ENCODE results near the gene GPR45. TPM values are rescaled to one million over a fixed set of nuclear protein-coding genes. Genes with fewer than 3 reads are reported as not detected.
"Not testable (repeated sequence)": the region's sequence is repeated elsewhere in the genome, so short reads cannot be mapped to it uniquely, and the experiment has no call there.

Gene GPR45
- total RNA-seq, 1 experiment from 2014 or later, result not detected

- H3K9me3 ChIP-seq (ENCODE audit: low read length), result no peaks in the 10 kb centered on the region
- no peak for DNase-seq
- H3K4me3 ChIP-seq (ENCODE audit: low read length), result no peak overlapping the region
- no peaks in the 10 kb centered on the region for H3K79me2 ChIP-seq (ENCODE audit: low read length)
- H3K27me3 ChIP-seq (ENCODE audit: low read length), result no peaks in the 10 kb centered on the region
- H3K36me3 ChIP-seq (ENCODE audit: insufficient read depth, low read length), result no peaks in the 10 kb centered on the region; the same call in 1 of the 2 replicates
- peaks cover 5% of the 10 kb centered on the region; the same call in 1 of the 2 replicates for H4K20me1 ChIP-seq (ENCODE audit: insufficient read depth, low read depth, low read length)
- H3K27ac ChIP-seq (ENCODE audit: low read length), result no peak overlapping the region
- no peak overlapping the region for H3K4me2 ChIP-seq (ENCODE audit: low read depth, low read length, poor library complexity, severe bottlenecking)
- no peak overlapping the region for H2AFZ ChIP-seq (ENCODE audit: low read length)
- no peaks in the 10 kb centered on the region for H3K9me2 ChIP-seq (replicated peaks; ENCODE audit: insufficient read depth, low read length)
- H3K9ac ChIP-seq (ENCODE audit: low read length), result no peak overlapping the region
- no peaks in the 10 kb centered on the region for H3K4me1 ChIP-seq (ENCODE audit: low read length)
These were observed 7.0 kb downstream of the GPR45 start for GRCh38 chr2:105248316-105249070.

- H3K4me1 ChIP-seq (ENCODE audit: low read length), result no peaks in the 10 kb centered on the region
- no peaks in the 10 kb centered on the region for H3K9me3 ChIP-seq (ENCODE audit: low read length)
- H3K4me2 ChIP-seq (ENCODE audit: low read depth, low read length, poor library complexity, severe bottlenecking), result no peak overlapping the region
- H3K27me3 ChIP-seq (ENCODE audit: low read length), result no peaks in the 10 kb centered on the region
- H3K9ac ChIP-seq (ENCODE audit: low read length), result no peak overlapping the region
- H3K4me3 ChIP-seq (ENCODE audit: low read length), result no peak overlapping the region
- no peak overlapping the region for H2AFZ ChIP-seq (ENCODE audit: low read length)
- no peaks in the 10 kb centered on the region for H3K79me2 ChIP-seq (ENCODE audit: low read length)
- no peak for DNase-seq
- H3K36me3 ChIP-seq (ENCODE audit: insufficient read depth, low read length), result no peaks in the 10 kb centered on the region; the same call in 1 of the 2 replicates
- no peak overlapping the region for H3K27ac ChIP-seq (ENCODE audit: low read length)
- H3K9me2 ChIP-seq (replicated peaks; ENCODE audit: insufficient read depth, low read length), result no peaks in the 10 kb centered on the region
- H4K20me1 ChIP-seq (ENCODE audit: insufficient read depth, low read depth, low read length), result peaks cover 5% of the 10 kb centered on the region; the same call in 1 of the 2 replicates
These were observed 7.6 kb downstream of the GPR45 start for GRCh38 chr2:105249181-105249580.

GRCh38 chr2:105249891-105250290 lies 8.3 kb downstream of the GPR45 start:
- H3K4me3 ChIP-seq (ENCODE audit: low read length), result no peak overlapping the region
- no peaks in the 10 kb centered on the region for H3K9me3 ChIP-seq (ENCODE audit: low read length)
- H3K27me3 ChIP-seq (ENCODE audit: low read length), result no peaks in the 10 kb centered on the region
- H3K27ac ChIP-seq (ENCODE audit: low read length), result no peak overlapping the region
- H3K4me1 ChIP-seq (ENCODE audit: low read length), result no peaks in the 10 kb centered on the region
- H3K4me2 ChIP-seq (ENCODE audit: low read depth, low read length, poor library complexity, severe bottlenecking), result no peak overlapping the region
- no peak overlapping the region for H3K9ac ChIP-seq (ENCODE audit: low read length)
- no peak overlapping the region for H2AFZ ChIP-seq (ENCODE audit: low read length)
- no peak for DNase-seq
- H3K36me3 ChIP-seq (ENCODE audit: insufficient read depth, low read length), result no peaks in the 10 kb centered on the region; the same call in 1 of the 2 replicates
- H3K9me2 ChIP-seq (replicated peaks; ENCODE audit: insufficient read depth, low read length), result no peaks in the 10 kb centered on the region
- H3K79me2 ChIP-seq (ENCODE audit: low read length), result no peaks in the 10 kb centered on the region
- no peaks in the 10 kb centered on the region for H4K20me1 ChIP-seq (ENCODE audit: insufficient read depth, low read depth, low read length)

GRCh38 chr2:105251016-105251648 lies 9.6 kb downstream of the GPR45 start:
- H3K4me2 ChIP-seq (ENCODE audit: low read depth, low read length, poor library complexity, severe bottlenecking); H2AFZ ChIP-seq (ENCODE audit: low read length); H4K20me1 ChIP-seq (ENCODE audit: insufficient read depth, low read depth, low read length); H3K36me3 ChIP-seq (ENCODE audit: insufficient read depth, low read length); H3K9me2 ChIP-seq (replicated peaks; ENCODE audit: insufficient read depth, low read length); H3K4me3 ChIP-seq (ENCODE audit: low read length); H3K9me3 ChIP-seq (ENCODE audit: low read length); H3K27me3 ChIP-seq (ENCODE audit: low read length); H3K9ac ChIP-seq (ENCODE audit: low read length); H3K4me1 ChIP-seq (ENCODE audit: low read length); H3K79me2 ChIP-seq (ENCODE audit: low read length); DNase-seq; H3K27ac ChIP-seq (ENCODE audit: low read length): not testable (repeated sequence)

DNA sequence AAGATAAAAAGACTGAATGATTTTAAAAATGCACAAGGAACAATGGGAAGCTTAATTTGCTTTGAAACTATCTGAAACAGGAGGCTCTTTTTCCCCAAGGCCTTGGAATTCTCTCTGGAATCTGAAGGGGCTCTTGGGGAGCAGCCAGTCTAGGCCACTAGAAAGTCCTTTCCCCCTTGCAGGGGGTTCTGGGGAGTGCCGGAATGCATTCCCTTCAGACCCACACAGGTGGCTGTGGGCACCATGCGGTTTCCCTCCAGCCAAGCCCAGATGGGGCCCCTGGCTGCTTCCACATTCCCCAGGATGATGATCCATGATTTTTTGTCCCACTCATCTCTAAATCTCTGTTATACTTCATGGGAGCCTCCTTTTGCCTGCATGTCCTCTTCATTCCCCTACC lies 10.7 kb downstream of the GPR45 start:
- H3K27me3 ChIP-seq (ENCODE audit: low read length), result no peaks in the 10 kb centered on the region
- no peak overlapping the region for H3K4me3 ChIP-seq (ENCODE audit: low read length)
- peaks cover 15% of the 10 kb centered on the region for H3K4me1 ChIP-seq (ENCODE audit: low read length)
- H3K4me2 ChIP-seq (ENCODE audit: low read depth, low read length, poor library complexity, severe bottlenecking), result no peak overlapping the region
- H3K27ac ChIP-seq (ENCODE audit: low read length), result no peak overlapping the region
- no peaks in the 10 kb centered on the region for H3K9me3 ChIP-seq (ENCODE audit: low read length)
- no peak overlapping the region for H2AFZ ChIP-seq (ENCODE audit: low read length)
- no peak for DNase-seq
- H3K9me2 ChIP-seq (replicated peaks; ENCODE audit: insufficient read depth, low read length), result no peaks in the 10 kb centered on the region
- H4K20me1 ChIP-seq (ENCODE audit: insufficient read depth, low read depth, low read length), result no peaks in the 10 kb centered on the region
- H3K36me3 ChIP-seq (ENCODE audit: insufficient read depth, low read length), result no peaks in the 10 kb centered on the region
- H3K9ac ChIP-seq (ENCODE audit: low read length), result no peak overlapping the region
- H3K79me2 ChIP-seq (ENCODE audit: low read length), result 0 out of 2 replicates have a peak, but pooled peaks cover 2% of the 10 kb centered on the region

GRCh38 chr2:105254531-105255210 lies 13.1 kb downstream of the GPR45 start:
- no peak overlapping the region for H3K9ac ChIP-seq (ENCODE audit: low read length)
- H3K79me2 ChIP-seq (ENCODE audit: low read length), result 0 out of 2 replicates have a peak, but pooled peaks cover 2% of the 10 kb centered on the region
- no peak overlapping the region for H3K4me3 ChIP-seq (ENCODE audit: low read length)
- H3K27me3 ChIP-seq (ENCODE audit: low read length), result no peaks in the 10 kb centered on the region
- no peaks in the 10 kb centered on the region for H3K36me3 ChIP-seq (ENCODE audit: insufficient read depth, low read length)
- H3K4me2 ChIP-seq (ENCODE audit: low read depth, low read length, poor library complexity, severe bottlenecking), result no peak overlapping the region
- no peak overlapping the region for H3K27ac ChIP-seq (ENCODE audit: low read length)
- no peaks in the 10 kb centered on the region for H3K9me2 ChIP-seq (replicated peaks; ENCODE audit: insufficient read depth, low read length)
- peaks cover 17% of the 10 kb centered on the region for H3K4me1 ChIP-seq (ENCODE audit: low read length)
- no peak overlapping the region for H2AFZ ChIP-seq (ENCODE audit: low read length)
- H4K20me1 ChIP-seq (ENCODE audit: insufficient read depth, low read depth, low read length), result no peaks in the 10 kb centered on the region
- H3K9me3 ChIP-seq (ENCODE audit: low read length), result no peaks in the 10 kb centered on the region
- no peak for DNase-seq

DNA sequence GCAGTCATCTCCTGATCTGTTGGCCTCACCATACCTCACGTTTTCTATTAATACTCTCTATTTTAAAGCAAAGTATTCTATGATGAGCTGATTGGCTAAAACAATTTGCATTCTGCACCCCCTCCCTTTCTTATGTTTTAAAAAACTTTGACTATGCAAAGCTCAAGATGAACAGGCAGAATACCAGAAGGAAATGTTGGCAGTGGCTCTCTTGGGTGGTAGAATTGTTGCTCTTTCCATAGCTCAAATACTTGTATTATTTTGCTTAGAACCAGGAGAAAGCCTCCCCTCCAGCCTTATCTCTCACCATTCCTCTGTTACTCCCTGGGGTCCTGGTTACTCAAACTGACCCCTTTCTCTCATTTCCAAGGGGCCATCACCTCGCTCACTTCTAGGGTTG lies 14.4 kb downstream of the GPR45 start:
- peaks cover 19% of the 10 kb centered on the region for H3K4me1 ChIP-seq (ENCODE audit: low read length)
- H3K27me3 ChIP-seq (ENCODE audit: low read length), result no peaks in the 10 kb centered on the region
- H3K4me2 ChIP-seq (ENCODE audit: low read depth, low read length, poor library complexity, severe bottlenecking), result peak overlapping the region; percentile 29

GRCh38 chr2:105256431-105257047 lies 15.0 kb downstream of the GPR45 start:
- Histone ChIP-seq H3K9me2 (replicated peaks; ENCODE audit: insufficient read depth, low read length) (no peaks in the 10 kb centered on the region), H3K79me2 (ENCODE audit: low read length) (0 out of 2 replicates have a peak, but pooled peaks cover 2% of the 10 kb centered on the region), H2AFZ (ENCODE audit: low read length) (no peak overlapping the region), H3K4me2 (ENCODE audit: low read depth, low read length, poor library complexity, severe bottlenecking) (peak overlapping the region; percentile 29), H3K9ac (ENCODE audit: low read length) (no peak overlapping the region), H3K27me3 (ENCODE audit: low read length) (no peaks in the 10 kb centered on the region), H3K9me3 (ENCODE audit: low read length) (no peaks in the 10 kb centered on the region), H3K36me3 (ENCODE audit: insufficient read depth, low read length) (no peaks in the 10 kb centered on the region), H4K20me1 (ENCODE audit: insufficient read depth, low read depth, low read length) (no peaks in the 10 kb centered on the region), H3K27ac (ENCODE audit: low read length) (no peak overlapping the region), H3K4me3 (ENCODE audit: low read length) (no peak overlapping the region), H3K4me1 (ENCODE audit: low read length) (peaks cover 21% of the 10 kb centered on the region)
- no peak for DNase-seq

More for the DNA sequence above, 14.4 kb downstream of the GPR45 start:
- Histone ChIP-seq H2AFZ (ENCODE audit: low read length) (no peak overlapping the region), H3K9me2 (replicated peaks; ENCODE audit: insufficient read depth, low read length) (no peaks in the 10 kb centered on the region), H3K9ac (ENCODE audit: low read length) (no peak overlapping the region), H3K9me3 (ENCODE audit: low read length) (no peaks in the 10 kb centered on the region), H3K4me3 (ENCODE audit: low read length) (no peak overlapping the region), H3K36me3 (ENCODE audit: insufficient read depth, low read length) (no peaks in the 10 kb centered on the region), H4K20me1 (ENCODE audit: insufficient read depth, low read depth, low read length) (no peaks in the 10 kb centered on the region), H3K27ac (ENCODE audit: low read length) (no peak overlapping the region), H3K79me2 (ENCODE audit: low read length) (0 out of 2 replicates have a peak, but pooled peaks cover 2% of the 10 kb centered on the region)
- peak; percentile 47 for DNase-seq
